NCI-H2081 (cell line): ENCODE results near the gene DLGAP3.

ENCODE experiments used
- DNase-seq, 2 experiments: peaks; one replicate each; lab custom pipeline; 2025; lab: John Stamatoyannopoulos, UW

The DLGAP3 gene

GRCh38 chr1:34928699-34929496 is 552 bp downstream of the DLGAP3 start:
- DNase-seq = peak in 1 of 2 experiments; percentile 41

GRCh38 chr1:34928066-34928696 is 1.3 kb downstream of the DLGAP3 start:
- no peak for DNase-seq

- DNase-seq = no peak
Observed at GRCh38 chr1:34927316-34927715, 2.1 kb downstream of the DLGAP3 start.

- DNase-seq = no peak
Observed at GRCh38 chr1:34926894-34927293, 2.6 kb downstream of the DLGAP3 start.

GRCh38 chr1:34926156-34926555 is 3.3 kb downstream of the DLGAP3 start:
- DNase-seq = no peak

GRCh38 chr1:34925730-34926129 is 3.7 kb downstream of the DLGAP3 start:
- DNase-seq = no peak

GRCh38 chr1:34924759-34925555 is 4.5 kb downstream of the DLGAP3 start:
- no peak for DNase-seq

GRCh38 chr1:34923490-34923889 is 6.0 kb downstream of the DLGAP3 start:
- DNase-seq = no peak

- no peak for DNase-seq
Observed at GRCh38 chr1:34918977-34919561, 10.4 kb downstream of the DLGAP3 start.

GRCh38 chr1:34918386-34918976 is 11.0 kb downstream of the DLGAP3 start:
- no peak for DNase-seq

- no peak for DNase-seq
Observed at GRCh38 chr1:34917017-34917416, 12.4 kb downstream of the DLGAP3 start.

- DNase-seq = no peak
Observed at GRCh38 chr1:34916104-34916503, 13.3 kb downstream of the DLGAP3 start.

GRCh38 chr1:34915521-34915920 is 13.9 kb downstream of the DLGAP3 start:
- no peak for DNase-seq

GRCh38 chr1:34914958-34915357 is 14.5 kb downstream of the DLGAP3 start:
- DNase-seq = no peak

GRCh38 chr1:34911465-34911864 is 18.0 kb downstream of the DLGAP3 start:
- DNase-seq = no peak

GRCh38 chr1:34910425-34910824 is 19.0 kb downstream of the DLGAP3 start:
- no peak for DNase-seq

- no peak for DNase-seq
Observed at GRCh38 chr1:34908369-34908768, 21.1 kb downstream of the DLGAP3 start.

GRCh38 chr1:34907487-34908090 is 21.9 kb downstream of the DLGAP3 start:
- no peak for DNase-seq

- no peak for DNase-seq
Observed at GRCh38 chr1:34906756-34907155, 22.7 kb downstream of the DLGAP3 start.

- DNase-seq = no peak
Observed at GRCh38 chr1:34906222-34906621, 23.2 kb downstream of the DLGAP3 start.

- no peak for DNase-seq
Observed at GRCh38 chr1:34905098-34905459, 24.4 kb downstream of the DLGAP3 start.
